ENCODE measurements around the gene CAPZB. TPM values are rescaled to one million over a fixed set of nuclear protein-coding genes. Genes with fewer than 3 reads are reported as not detected.
A peak's percentile ranks its signal among the peaks of the same experiment; 100 is the strongest.

The CAPZB gene
- polyA plus RNA-seq, 3 donors: 290 to 504 (median 407) TPM

DNA sequence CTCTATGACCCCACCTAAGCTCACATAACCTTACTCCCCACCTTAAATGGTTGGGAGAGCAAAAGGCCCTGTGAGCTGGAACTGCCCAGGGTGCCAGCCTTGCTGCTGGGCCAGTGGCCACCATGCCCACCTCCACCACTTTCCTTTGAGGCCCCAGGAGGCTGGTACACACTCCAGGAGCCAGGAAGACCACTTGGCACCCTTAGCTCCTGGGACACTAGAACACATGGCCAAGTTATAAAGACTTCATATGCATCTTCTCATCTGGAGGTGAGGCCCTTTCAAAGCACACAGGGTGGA, 21.9 kb downstream of the CAPZB start:
- no peak overlapping the region for H3K9ac ChIP-seq (ENCODE audit: insufficient read depth, low read length, poor library complexity, severe bottlenecking)
- H3K4me1 Mint-ChIP-seq: peaks cover 66% of the 10 kb centered on the region
- no peak for DNase-seq
- intact Hi-C loops (cut with micrococcal nuclease): no loop called here
- no peaks in the 10 kb centered on the region for H3K9me3 Mint-ChIP-seq
- peaks cover 23 to 42% of the 10 kb centered on the region in 2 donors for H3K36me3 Mint-ChIP-seq
- no peak overlapping the region for H3K4me3 Mint-ChIP-seq
- H3K36me3 ChIP-seq (replicated peaks in 1 of 2; ENCODE audit: control insufficient read depth in 1 of 2, insufficient read depth in 2 of 2, low read length in 2 of 2): peaks cover 2 to 17% of the 10 kb centered on the region in 2 donors
- peak overlapping the region in 3 of 7 donors; percentile 5 to 69 (median 46) for H3K27ac Mint-ChIP-seq
- H3K27me3 Mint-ChIP-seq (ENCODE audit: low read depth in 3 of 3): no peaks in the 10 kb centered on the region
- H3K4me3 ChIP-seq (replicated peaks in 1 of 3; ENCODE audit: low read depth in 2 of 3, low read length in 3 of 3): no peak overlapping the region
- H4K20me1 ChIP-seq (ENCODE audit: insufficient read depth, low read length): peaks cover 99% of the 10 kb centered on the region
- peak overlapping the region in 1 of 2 donors; percentile 27 for H3K27ac ChIP-seq (ENCODE audit: low read depth in 1 of 2, low read length in 2 of 2)
- peaks cover 37 to 49% of the 10 kb centered on the region in 2 donors for H3K4me1 ChIP-seq (ENCODE audit: control insufficient read depth in 1 of 2, insufficient read depth in 2 of 2, low read length in 2 of 2)
- TF ChIP-seq, protein P1, sequence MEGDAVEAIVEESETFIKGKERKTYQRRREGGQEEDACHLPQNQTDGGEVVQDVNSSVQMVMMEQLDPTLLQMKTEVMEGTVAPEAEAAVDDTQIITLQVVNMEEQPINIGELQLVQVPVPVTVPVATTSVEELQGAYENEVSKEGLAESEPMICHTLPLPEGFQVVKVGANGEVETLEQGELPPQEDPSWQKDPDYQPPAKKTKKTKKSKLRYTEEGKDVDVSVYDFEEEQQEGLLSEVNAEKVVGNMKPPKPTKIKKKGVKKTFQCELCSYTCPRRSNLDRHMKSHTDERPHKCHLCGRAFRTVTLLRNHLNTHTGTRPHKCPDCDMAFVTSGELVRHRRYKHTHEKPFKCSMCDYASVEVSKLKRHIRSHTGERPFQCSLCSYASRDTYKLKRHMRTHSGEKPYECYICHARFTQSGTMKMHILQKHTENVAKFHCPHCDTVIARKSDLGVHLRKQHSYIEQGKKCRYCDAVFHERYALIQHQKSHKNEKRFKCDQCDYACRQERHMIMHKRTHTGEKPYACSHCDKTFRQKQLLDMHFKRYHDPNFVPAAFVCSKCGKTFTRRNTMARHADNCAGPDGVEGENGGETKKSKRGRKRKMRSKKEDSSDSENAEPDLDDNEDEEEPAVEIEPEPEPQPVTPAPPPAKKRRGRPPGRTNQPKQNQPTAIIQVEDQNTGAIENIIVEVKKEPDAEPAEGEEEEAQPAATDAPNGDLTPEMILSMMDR (IDR thresholded peaks at IDR 0.05): no peak
- H3K27me3 ChIP-seq (ENCODE audit: control insufficient read depth in 2 of 2, insufficient read depth in 2 of 2, low read length in 2 of 2): no peaks in the 10 kb centered on the region
- H3K4me2 ChIP-seq (replicated peaks; ENCODE audit: extremely low read depth, low read length, poor library complexity, severe bottlenecking): peak overlapping the region; percentile 0
- no peak overlapping the region for H2AFZ ChIP-seq (ENCODE audit: insufficient read depth, low read depth, low read length, poor library complexity, severe bottlenecking)
- peaks cover 99% of the 10 kb centered on the region for H3K79me2 ChIP-seq (ENCODE audit: insufficient read depth, low read length)
- no peaks in the 10 kb centered on the region for H3K9me3 ChIP-seq (replicated peaks in 1 of 2; ENCODE audit: control insufficient read depth in 1 of 2, insufficient read depth in 1 of 2, low read length in 2 of 2)

GRCh38 chr1:19462781-19463503, 22.4 kb downstream of the CAPZB start:
- peak overlapping the region in 2 of 7 donors; percentile 45 to 61 for H3K27ac Mint-ChIP-seq
- Histone ChIP-seq H3K4me2 (replicated peaks; ENCODE audit: extremely low read depth, low read length, poor library complexity, severe bottlenecking) (peak overlapping the region; percentile 0), H3K4me1 (ENCODE audit: control insufficient read depth in 1 of 2, insufficient read depth in 2 of 2, low read length in 2 of 2) (peaks cover 31 to 49% of the 10 kb centered on the region in 2 donors), H3K36me3 (replicated peaks in 1 of 2; ENCODE audit: control insufficient read depth in 1 of 2, insufficient read depth in 2 of 2, low read length in 2 of 2) (peaks cover 2 to 17% of the 10 kb centered on the region in 2 donors), H4K20me1 (ENCODE audit: insufficient read depth, low read length) (peaks cover 100% of the 10 kb centered on the region), H3K9ac (ENCODE audit: insufficient read depth, low read length, poor library complexity, severe bottlenecking) (no peak overlapping the region), H2AFZ (ENCODE audit: insufficient read depth, low read depth, low read length, poor library complexity, severe bottlenecking) (no peak overlapping the region), H3K9me3 (replicated peaks in 1 of 2; ENCODE audit: control insufficient read depth in 1 of 2, insufficient read depth in 1 of 2, low read length in 2 of 2) (no peaks in the 10 kb centered on the region), H3K4me3 (replicated peaks in 1 of 3; ENCODE audit: low read depth in 2 of 3, low read length in 3 of 3) (no peak overlapping the region), H3K79me2 (ENCODE audit: insufficient read depth, low read length) (peaks cover 99% of the 10 kb centered on the region), H3K27ac (ENCODE audit: low read depth in 1 of 2, low read length in 2 of 2) (peak overlapping the region in 1 of 2 donors; percentile 27), H3K27me3 (ENCODE audit: control insufficient read depth in 2 of 2, insufficient read depth in 2 of 2, low read length in 2 of 2) (no peaks in the 10 kb centered on the region)
- H3K9me3 Mint-ChIP-seq: no peaks in the 10 kb centered on the region
- no peaks in the 10 kb centered on the region for H3K27me3 Mint-ChIP-seq (ENCODE audit: low read depth in 3 of 3)
- WGBS (ENCODE audit: insufficient coverage): no CpG with 5 or more reads among the region's 10 CpGs
- H3K4me3 Mint-ChIP-seq: no peak overlapping the region
- DNase-seq: no peak
- TF ChIP-seq, protein P1 (IDR thresholded peaks at IDR 0.05): no peak
- H3K36me3 Mint-ChIP-seq: peaks cover 23 to 43% of the 10 kb centered on the region in 2 donors
- peaks cover 61% of the 10 kb centered on the region for H3K4me1 Mint-ChIP-seq
- intact Hi-C loops (cut with micrococcal nuclease): no loop called here

Measured in CD14-positive monocyte (primary cell).